CD4-positive, alpha-beta T cell treated with Interleukin-4 for 1 hour (primary cell): ENCODE measurements around the gene SGPP2.
"Not testable (repeated sequence)": the region's sequence is repeated elsewhere in the genome, so short reads cannot be mapped to it uniquely, and the experiment has no call there.

Experiments used
- DNase-seq, 2 donors: peaks; one replicate each; pipeline ENCODE4 v3.0.0-alpha.2; 2020 to 2022

SGPP2 gene

GRCh38 chr2:222430071-222430470 is 5.7 kb downstream of the SGPP2 start:
- no peak for DNase-seq

- DNase-seq: no peak
These were observed 6.3 kb downstream of the SGPP2 start for GRCh38 chr2:222430681-222431080.

- no peak for DNase-seq
These were observed 7.5 kb downstream of the SGPP2 start for GRCh38 chr2:222431869-222432268.

- DNase-seq: no peak
These were observed 9.2 kb downstream of the SGPP2 start for GRCh38 chr2:222433332-222434173.

GRCh38 chr2:222434204-222434603 is 9.9 kb downstream of the SGPP2 start:
- no peak for DNase-seq

GRCh38 chr2:222435400-222436039 is 11.2 kb downstream of the SGPP2 start:
- DNase-seq: not testable (repeated sequence)

- no peak for DNase-seq
These were observed 11.7 kb downstream of the SGPP2 start for GRCh38 chr2:222436040-222436413.

GRCh38 chr2:222439692-222440091 is 15.3 kb downstream of the SGPP2 start:
- no peak for DNase-seq

- no peak for DNase-seq
These were observed 16.5 kb downstream of the SGPP2 start for GRCh38 chr2:222440673-222441422.

- DNase-seq: no peak
These were observed 18.3 kb downstream of the SGPP2 start for GRCh38 chr2:222442665-222443064.

GRCh38 chr2:222445227-222445626 is 20.9 kb downstream of the SGPP2 start:
- no peak for DNase-seq

GRCh38 chr2:222447131-222447530 is 22.8 kb downstream of the SGPP2 start:
- no peak for DNase-seq

- DNase-seq: no peak
These were observed 24.4 kb downstream of the SGPP2 start for GRCh38 chr2:222448748-222449181.

GRCh38 chr2:222450021-222450420 is 25.7 kb downstream of the SGPP2 start:
- no peak for DNase-seq

- no peak for DNase-seq
These were observed 26.9 kb downstream of the SGPP2 start for GRCh38 chr2:222451224-222451674.

GRCh38 chr2:222452422-222452950 is 28.1 kb downstream of the SGPP2 start:
- no peak for DNase-seq

- DNase-seq: no peak
These were observed 32.2 kb downstream of the SGPP2 start for GRCh38 chr2:222456479-222457077.

GRCh38 chr2:222459983-222460382 is 35.6 kb downstream of the SGPP2 start:
- no peak for DNase-seq

GRCh38 chr2:222465746-222466145 is 41.4 kb downstream of the SGPP2 start:
- DNase-seq: no peak

- no peak for DNase-seq
These were observed 44.0 kb downstream of the SGPP2 start for GRCh38 chr2:222468346-222468745.

- DNase-seq: no peak
These were observed 46.6 kb downstream of the SGPP2 start for GRCh38 chr2:222470802-222471468.

- DNase-seq: no peak
These were observed 53.7 kb downstream of the SGPP2 start for GRCh38 chr2:222477962-222478608.
